Osteoblast (primary cell): ENCODE results near the gene EPRS1. TPM values are rescaled to one million over a fixed set of nuclear protein-coding genes. Genes with fewer than 3 reads are reported as not detected.

Experiments
- DNase-seq: peaks from one replicate; pipeline ENCODE4 v3.0.0; 2011; ENCODE audit warnings: low spot score, mixed read lengths; ENCODE audit not compliant: insufficient read length; ENCODE audit errors: missing footprints
- H2AFZ ChIP-seq: 2 replicates; pipeline ENCODE4 v1.6.0; 2011; ENCODE audit warnings: mild to moderate bottlenecking, low read length
- H3K27ac ChIP-seq: 2 replicates; pipeline ENCODE4 v1.5.1; 2011; ENCODE audit warnings: mild to moderate bottlenecking, low read depth, low read length, moderate library complexity
- H3K27me3 ChIP-seq: 2 replicates; pipeline ENCODE4 v1.6.0; 2012; ENCODE audit warnings: mild to moderate bottlenecking, control low read depth, inconsistent platforms, low read length, moderate library complexity; ENCODE audit not compliant: insufficient read depth
- H3K36me3 ChIP-seq: 2 replicates; pipeline ENCODE4 v1.5.1; 2011; ENCODE audit warnings: mild to moderate bottlenecking, low read length, control low read depth, moderate library complexity; ENCODE audit not compliant: insufficient read depth
- H3K4me1 ChIP-seq: 2 replicates; pipeline ENCODE4 v1.5.1; 2011; ENCODE audit warnings: mild to moderate bottlenecking, low read length, control low read depth, moderate library complexity; ENCODE audit not compliant: insufficient read depth
- H3K4me2 ChIP-seq: 2 replicates; pipeline ENCODE4 v1.6.0; 2011; ENCODE audit warnings: mild to moderate bottlenecking, low read length; ENCODE audit not compliant: insufficient read depth
- H3K4me3 ChIP-seq: fragments of 200-600 bp; sonication (generic); 3 replicates; pipeline ENCODE4 v1.5.1; 2012; ENCODE audit warnings: mild to moderate bottlenecking, low read length, inconsistent platforms; ENCODE audit not compliant: insufficient read depth
- H3K79me2 ChIP-seq: 2 replicates; pipeline ENCODE4 v1.6.0; 2012; ENCODE audit warnings: mild to moderate bottlenecking, low read length, control low read depth, inconsistent platforms; ENCODE audit not compliant: insufficient read depth
- H3K9me3 ChIP-seq: 2 replicates; pipeline ENCODE4 v1.5.1; 2011; ENCODE audit warnings: low read depth, low read length, control low read depth
- H4K20me1 ChIP-seq: 2 replicates; pipeline ENCODE4 v1.6.0; 2012; ENCODE audit warnings: mild to moderate bottlenecking, low read length, control low read depth; ENCODE audit not compliant: insufficient read depth
- total RNA-seq: library from RNA; depleted of rRNA; stranded (reverse); fragments of >200 nt; gene quantifications from 2 replicates; pipeline ENCODE4 v1.2.3, GENCODE V29; 2012
- TF ChIP-seq, protein P1 (sequence below): IDR thresholded peaks from 2 replicates; pipeline ENCODE4 v1.5.1; 2011; ENCODE audit warnings: mild to moderate bottlenecking, low read depth, low read length, moderate library complexity; ENCODE audit errors: extremely low read depth

The EPRS1 gene
- total RNA-seq, 1 donor: 203 TPM

- H3K27me3 ChIP-seq: no peaks in the 10 kb centered on the region
- peaks cover 16% of the 10 kb centered on the region for H3K4me1 ChIP-seq
- no peaks in the 10 kb centered on the region for H3K79me2 ChIP-seq
- no peaks in the 10 kb centered on the region for H3K9me3 ChIP-seq
- DNase-seq: no peak
- H3K4me2 ChIP-seq: peak overlapping the region; percentile 53
- H2AFZ ChIP-seq: no peak overlapping the region
- H3K4me3 ChIP-seq: no peak overlapping the region
- no peaks in the 10 kb centered on the region for H4K20me1 ChIP-seq
- peak overlapping the region; percentile 29 for H3K27ac ChIP-seq
- TF ChIP-seq, protein P1, sequence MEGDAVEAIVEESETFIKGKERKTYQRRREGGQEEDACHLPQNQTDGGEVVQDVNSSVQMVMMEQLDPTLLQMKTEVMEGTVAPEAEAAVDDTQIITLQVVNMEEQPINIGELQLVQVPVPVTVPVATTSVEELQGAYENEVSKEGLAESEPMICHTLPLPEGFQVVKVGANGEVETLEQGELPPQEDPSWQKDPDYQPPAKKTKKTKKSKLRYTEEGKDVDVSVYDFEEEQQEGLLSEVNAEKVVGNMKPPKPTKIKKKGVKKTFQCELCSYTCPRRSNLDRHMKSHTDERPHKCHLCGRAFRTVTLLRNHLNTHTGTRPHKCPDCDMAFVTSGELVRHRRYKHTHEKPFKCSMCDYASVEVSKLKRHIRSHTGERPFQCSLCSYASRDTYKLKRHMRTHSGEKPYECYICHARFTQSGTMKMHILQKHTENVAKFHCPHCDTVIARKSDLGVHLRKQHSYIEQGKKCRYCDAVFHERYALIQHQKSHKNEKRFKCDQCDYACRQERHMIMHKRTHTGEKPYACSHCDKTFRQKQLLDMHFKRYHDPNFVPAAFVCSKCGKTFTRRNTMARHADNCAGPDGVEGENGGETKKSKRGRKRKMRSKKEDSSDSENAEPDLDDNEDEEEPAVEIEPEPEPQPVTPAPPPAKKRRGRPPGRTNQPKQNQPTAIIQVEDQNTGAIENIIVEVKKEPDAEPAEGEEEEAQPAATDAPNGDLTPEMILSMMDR: no peak
- H3K36me3 ChIP-seq: peaks cover 47% of the 10 kb centered on the region
Measured at GRCh38 chr1:220013497-220013896, 32.8 kb downstream of the EPRS1 start.

DNA sequence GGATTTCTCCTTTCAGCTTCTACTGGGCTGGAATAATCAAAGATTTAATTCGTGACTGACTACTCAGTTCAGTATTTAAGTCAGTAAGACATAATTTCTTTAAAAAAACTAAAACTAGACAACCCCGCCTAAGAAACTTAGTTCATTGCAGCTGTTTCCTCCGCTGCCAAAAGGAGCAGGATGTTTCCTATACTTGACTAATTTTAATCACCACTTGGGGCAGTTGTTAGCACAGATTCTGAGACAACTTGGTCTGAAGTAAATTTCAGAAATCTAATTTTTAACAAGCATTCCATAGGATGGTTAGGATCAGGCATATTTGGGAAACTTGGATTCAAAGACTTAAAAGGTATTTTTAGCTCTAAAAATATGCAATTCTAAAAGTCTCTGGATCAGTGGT lies 34.0 kb downstream of the EPRS1 start:
- no peak overlapping the region for H3K4me2 ChIP-seq
- H3K9me3 ChIP-seq: no peaks in the 10 kb centered on the region
- H3K27me3 ChIP-seq: no peaks in the 10 kb centered on the region
- peaks cover 38% of the 10 kb centered on the region for H3K36me3 ChIP-seq
- no peaks in the 10 kb centered on the region for H3K79me2 ChIP-seq
- TF ChIP-seq, protein P1: no peak
- DNase-seq: no peak
- no peaks in the 10 kb centered on the region for H4K20me1 ChIP-seq
- no peak overlapping the region for H2AFZ ChIP-seq
- peak overlapping the region; percentile 29 for H3K27ac ChIP-seq
- no peak overlapping the region for H3K4me3 ChIP-seq
- peaks cover 16% of the 10 kb centered on the region for H3K4me1 ChIP-seq

GRCh38 chr1:220011620-220012019 lies 34.7 kb downstream of the EPRS1 start:
- Histone ChIP-seq H3K36me3 (peaks cover 38% of the 10 kb centered on the region), H3K79me2 (no peaks in the 10 kb centered on the region), H2AFZ (no peak overlapping the region), H3K27me3 (no peaks in the 10 kb centered on the region), H4K20me1 (no peaks in the 10 kb centered on the region), H3K9me3 (no peaks in the 10 kb centered on the region), H3K4me2 (no peak overlapping the region), H3K27ac (peak overlapping the region; percentile 1), H3K4me1 (peaks cover 16% of the 10 kb centered on the region), H3K4me3 (no peak overlapping the region)
- no peak for DNase-seq
- TF ChIP-seq, protein P1: no peak

DNA sequence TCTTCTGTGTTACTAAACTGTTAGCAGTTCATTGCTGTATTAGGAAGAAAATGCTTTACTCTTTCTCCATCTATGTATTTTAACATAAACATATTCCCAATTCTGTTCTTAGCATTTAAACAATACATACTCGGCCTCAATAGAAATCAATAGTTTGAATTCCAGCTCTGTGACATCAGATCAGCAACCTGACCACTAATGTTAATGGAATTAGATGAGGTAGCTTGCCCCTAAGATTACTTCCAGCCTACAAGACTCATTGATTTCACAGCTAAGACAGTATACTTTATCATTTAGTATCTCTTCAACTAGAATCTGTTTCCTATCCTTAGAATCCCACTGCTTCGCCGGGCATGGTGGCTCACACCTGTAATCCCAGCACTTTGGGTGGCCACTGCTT lies 38.9 kb downstream of the EPRS1 start:
- Histone ChIP-seq H3K4me2 (no peak overlapping the region), H3K79me2 (no peaks in the 10 kb centered on the region), H3K27ac (no peak overlapping the region), H3K27me3 (no peaks in the 10 kb centered on the region), H3K4me1 (peaks cover 3% of the 10 kb centered on the region), H3K4me3 (no peak overlapping the region), H3K36me3 (peaks cover 70% of the 10 kb centered on the region), H4K20me1 (no peaks in the 10 kb centered on the region), H3K9me3 (no peaks in the 10 kb centered on the region), H2AFZ (no peak overlapping the region)
- TF ChIP-seq, protein P1: no peak
- no peak for DNase-seq
